Body of pancreas (tissue), 4 donors: ENCODE measurements around the gene WNT3. TPM values are rescaled to one million over a fixed set of nuclear protein-coding genes. Genes with fewer than 3 reads are reported as not detected.
A peak's percentile ranks its signal among the peaks of the same experiment; 100 is the strongest.

Experiments used
- ATAC-seq: fragments of 150-250 bp; one replicate; pipeline ENCODE4 v1.9.1; 2016
- DNase-seq, 4 donors: peaks; one replicate each; pipeline ENCODE4 v3.0.0-alpha.2; 2019
- H3K27ac ChIP-seq, 4 donors: fragments of 200-600 bp; sonication (generic); 1 replicate in 3 of 4; 2 replicates in 1 of 4; pipeline versions ENCODE4 v1.5.1 to v1.6.1; 2016 to 2019; ENCODE audit warnings: mild to moderate bottlenecking in 1 of 4, mixed read lengths in 1 of 4, moderate library complexity in 1 of 4
- H3K27me3 ChIP-seq, 2 donors: fragments of 200-600 bp; sonication (generic); one replicate each; pipeline ENCODE4 v1.6.0; 2016; ENCODE audit warnings: mild to moderate bottlenecking in 1 of 2
- H3K36me3 ChIP-seq, 2 donors: fragments of 200-600 bp; sonication (generic); replicated peaks in 1 of 2; 2 replicates each; pipeline ENCODE4 v1.5.1; 2016; ENCODE audit warnings: low read depth in 2 of 2; ENCODE audit not compliant: insufficient read depth in 1 of 2
- H3K4me1 ChIP-seq: fragments of 200-600 bp; sonication (generic); one replicate; pipeline ENCODE4 v1.6.0; 2016
- H3K4me3 ChIP-seq, 2 donors: fragments of 200-600 bp; sonication (generic); 1 replicate in 1 of 2; 2 replicates in 1 of 2; pipeline ENCODE4 v1.5.1; 2016 to 2019
- H3K9me3 ChIP-seq, 3 donors: fragments of 200-600 bp; sonication (generic); 1 replicate in 2 of 3; 2 replicates in 1 of 3; pipeline ENCODE4 v1.5.1; 2016
- POLR2A ChIP-seq, 3 donors: fragments of 450-650 bp; IDR thresholded peaks; one replicate each; pipeline ENCODE4 v1.6.1; 2016; ENCODE audit warnings: antibody characterized with exemption in 3 of 3, mild to moderate bottlenecking in 2 of 3
- WGBS, 2 donors: methylation state at CpG; one replicate each; pipeline ENCODE4 v1.1.5; 2017; 5-methylcytosine and 5-hydroxymethylcytosine counted together
- intact Hi-C: fragments of 100-400 bp; cut with DNase I; formaldehyde crosslinking; loops from one replicate; pipeline ENCODE4 v1.15.1; 2023
- total RNA-seq, 2 donors: library from RNA; depleted of rRNA; stranded (reverse); fragments of >200 nt; gene quantifications; one replicate each; pipeline ENCODE4 v1.1.0, GENCODE V29; 2016
- TF ChIP-seq, protein P1 (sequence below), 7 experiments: fragments of 450-650 bp in 4 of 7; fragments of 200-600 bp in 3 of 7; sonication (generic) in 3 of 7; IDR thresholded peaks; one replicate each; pipeline ENCODE4 v1.5.1; 2016 to 2019; ENCODE audit warnings: antibody characterized with exemption in 7 of 7

The WNT3 gene
- total RNA-seq, 2 donors from 2014 or later: 0.26 to 1.6 TPM

- H3K4me1 ChIP-seq: peaks cover 12% of the 10 kb centered on the region
- no peaks in the 10 kb centered on the region for H3K27me3 ChIP-seq
- intact Hi-C loops: no loop called here
- H3K9me3 ChIP-seq: no peaks in the 10 kb centered on the region
- 95 to 98% methylated on average over 5 to 15 of the region's 15 CpGs for WGBS, 2 donors
- no peak for DNase-seq
- no peak overlapping the region for H3K27ac ChIP-seq
- no peaks in the 10 kb centered on the region for H3K36me3 ChIP-seq
- TF ChIP-seq, protein P1, sequence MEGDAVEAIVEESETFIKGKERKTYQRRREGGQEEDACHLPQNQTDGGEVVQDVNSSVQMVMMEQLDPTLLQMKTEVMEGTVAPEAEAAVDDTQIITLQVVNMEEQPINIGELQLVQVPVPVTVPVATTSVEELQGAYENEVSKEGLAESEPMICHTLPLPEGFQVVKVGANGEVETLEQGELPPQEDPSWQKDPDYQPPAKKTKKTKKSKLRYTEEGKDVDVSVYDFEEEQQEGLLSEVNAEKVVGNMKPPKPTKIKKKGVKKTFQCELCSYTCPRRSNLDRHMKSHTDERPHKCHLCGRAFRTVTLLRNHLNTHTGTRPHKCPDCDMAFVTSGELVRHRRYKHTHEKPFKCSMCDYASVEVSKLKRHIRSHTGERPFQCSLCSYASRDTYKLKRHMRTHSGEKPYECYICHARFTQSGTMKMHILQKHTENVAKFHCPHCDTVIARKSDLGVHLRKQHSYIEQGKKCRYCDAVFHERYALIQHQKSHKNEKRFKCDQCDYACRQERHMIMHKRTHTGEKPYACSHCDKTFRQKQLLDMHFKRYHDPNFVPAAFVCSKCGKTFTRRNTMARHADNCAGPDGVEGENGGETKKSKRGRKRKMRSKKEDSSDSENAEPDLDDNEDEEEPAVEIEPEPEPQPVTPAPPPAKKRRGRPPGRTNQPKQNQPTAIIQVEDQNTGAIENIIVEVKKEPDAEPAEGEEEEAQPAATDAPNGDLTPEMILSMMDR (IDR thresholded peaks at IDR 0.05): no peak
- no peak for ATAC-seq
- no peak overlapping the region for H3K4me3 ChIP-seq
These were observed 44.8 kb downstream of the WNT3 start for GRCh38 chr17:46773676-46774075.

DNA sequence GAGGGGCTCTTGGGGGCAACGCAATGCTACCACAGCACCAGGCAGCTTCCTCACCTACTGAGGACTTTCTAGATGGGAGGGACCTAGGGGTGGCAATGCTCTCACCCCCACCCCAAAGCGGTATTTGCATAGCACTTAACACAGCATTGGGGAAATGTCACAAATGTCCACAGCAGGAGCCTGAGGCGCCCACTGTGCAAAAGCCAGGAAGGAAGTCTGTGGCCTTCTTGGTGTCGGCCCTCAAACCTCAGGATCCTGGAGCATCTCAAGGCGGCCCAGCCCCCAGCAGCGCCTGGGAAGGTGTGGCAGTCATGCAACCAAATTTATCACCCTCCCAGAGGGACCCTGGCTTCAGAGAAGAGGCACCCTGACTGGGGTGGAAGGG, 45.3 kb downstream of the WNT3 start:
- DNase-seq: no peak

GRCh38 chr17:46772475-46773220, 45.8 kb downstream of the WNT3 start:
- Histone ChIP-seq H3K27ac (no peak overlapping the region), H3K27me3 (no peaks in the 10 kb centered on the region), H3K4me3 (peak overlapping the region in 1 of 2 donors; percentile 30)

More for the DNA sequence above, 45.3 kb downstream of the WNT3 start:
- Histone ChIP-seq H3K4me1 (peaks cover 12% of the 10 kb centered on the region), H3K27ac (no peak overlapping the region), H3K9me3 (no peaks in the 10 kb centered on the region), H3K36me3 (no peaks in the 10 kb centered on the region), H3K27me3 (no peaks in the 10 kb centered on the region), H3K4me3 (no peak overlapping the region)
- 76% methylated on average over 6 of the region's 6 CpGs; no CpG with 5 or more reads in 1 of the 2 donors for WGBS, 2 donors
- intact Hi-C loops: no loop called here
- ATAC-seq: no peak
- TF ChIP-seq, protein P1 (IDR thresholded peaks at IDR 0.05): no peak
- no peak for TF ChIP-seq POLR2A (IDR thresholded peaks at IDR 0.05)

DNA sequence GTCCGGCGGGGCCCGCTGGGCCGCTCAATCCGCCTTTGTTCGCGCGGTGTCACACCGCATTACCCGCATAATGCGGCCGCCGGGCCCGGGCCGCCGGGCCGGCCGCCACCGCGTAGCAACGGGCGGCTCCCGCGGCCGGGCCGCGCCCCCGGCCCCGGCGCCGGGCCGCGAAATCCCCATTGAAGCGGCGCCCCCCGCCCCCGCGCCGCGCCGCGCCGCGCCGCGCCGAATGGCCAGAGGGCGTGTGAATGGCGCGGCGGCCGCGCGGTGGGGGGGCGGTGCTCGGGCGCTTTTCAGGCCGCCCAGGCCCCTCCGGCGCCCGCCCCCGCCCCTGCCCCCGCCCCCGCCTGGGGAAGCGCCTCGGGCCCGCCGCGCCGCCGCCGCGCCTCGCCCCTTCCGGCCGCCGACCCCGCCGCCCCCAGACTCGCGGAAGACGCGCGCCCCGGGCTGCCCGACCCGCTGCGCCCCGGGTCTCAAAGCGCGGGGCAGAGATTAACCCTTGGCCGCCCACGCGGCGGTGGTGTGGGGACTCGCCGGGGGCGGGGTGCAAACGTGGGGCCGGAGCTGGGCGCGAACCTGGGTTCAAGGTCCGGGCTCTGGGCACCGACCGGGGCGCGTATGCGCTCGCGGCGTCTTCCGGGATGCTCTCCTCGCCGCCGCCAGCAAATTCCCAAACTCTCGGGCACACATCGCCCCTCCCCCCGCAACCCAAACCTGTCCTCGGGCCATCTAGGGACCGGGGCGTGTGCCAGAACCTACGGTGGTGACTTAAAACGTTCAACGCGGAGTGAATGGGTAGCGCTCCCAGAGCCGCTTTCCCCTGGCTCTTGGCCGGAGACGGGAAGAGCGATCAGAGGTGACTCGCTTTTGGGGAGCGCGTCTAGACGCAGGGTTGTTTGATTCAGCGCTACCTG, 46.7 kb downstream of the WNT3 start:
- Histone ChIP-seq H3K27ac (peak overlapping the region in 1 of 4 donors; percentile 30), H3K36me3 (no peaks in the 10 kb centered on the region), H3K4me1 (peaks cover 12% of the 10 kb centered on the region), H3K4me3 (peak overlapping the region in 1 of 2 donors; percentile 30), H3K9me3 (no peaks in the 10 kb centered on the region), H3K27me3 (no peaks in the 10 kb centered on the region)
- ATAC-seq (peak; percentile 66), DNase-seq (peak; percentile 46 to 57 (median 52))
- WGBS, 2 donors: 2 to 20% methylated on average over 9 to 127 of the region's 135 CpGs
- intact Hi-C loops: no loop called here
- TF ChIP-seq, protein P1 (IDR thresholded peaks at IDR 0.05): no peak
- TF ChIP-seq POLR2A (IDR thresholded peaks at IDR 0.05): no peak

More at GRCh38 chr17:46772475-46773220, 45.8 kb downstream of the WNT3 start:
- intact Hi-C loops: no loop called here
- ATAC-seq: no peak
- DNase-seq: no peak
- WGBS, 2 donors: 34 to 43% methylated on average over 14 to 16 of the region's 16 CpGs
- Histone ChIP-seq H3K36me3 (no peaks in the 10 kb centered on the region), H3K4me1 (peaks cover 12% of the 10 kb centered on the region), H3K9me3 (no peaks in the 10 kb centered on the region)
- TF ChIP-seq POLR2A (IDR thresholded peaks at IDR 0.05): no peak
- TF ChIP-seq, protein P1 (IDR thresholded peaks at IDR 0.05): no peak
